ENCODE results near the gene GPR155.

Gene GPR155

GRCh38 chr2:174484573-174484972 is 2.3 kb downstream of the GPR155 start:
- no peak overlapping the region for H3K27ac Mint-ChIP-seq
- H3K36me3 Mint-ChIP-seq (ENCODE audit: low read depth), result peaks cover 40% of the 10 kb centered on the region
- no peak overlapping the region for H3K4me3 Mint-ChIP-seq
- H3K9me3 Mint-ChIP-seq, result no peaks in the 10 kb centered on the region
- intact Hi-C loops (cut with micrococcal nuclease), result no loop called here
- peaks cover 31% of the 10 kb centered on the region for H3K4me1 Mint-ChIP-seq (ENCODE audit: low read depth)
- peaks cover 5% of the 10 kb centered on the region for H3K27me3 Mint-ChIP-seq

GRCh38 chr2:174482854-174483253 is 4.0 kb downstream of the GPR155 start:
- Mint-ChIP-seq H3K36me3 (ENCODE audit: low read depth) (peaks cover 52% of the 10 kb centered on the region), H3K4me3 (no peak overlapping the region), H3K27ac (no peak overlapping the region), H3K4me1 (ENCODE audit: low read depth) (peaks cover 18% of the 10 kb centered on the region), H3K27me3 (peaks cover 5% of the 10 kb centered on the region), H3K9me3 (no peaks in the 10 kb centered on the region)
- intact Hi-C loops (cut with micrococcal nuclease), result no loop called here

GRCh38 chr2:174477759-174478158 is 9.1 kb downstream of the GPR155 start:
- H3K4me1 Mint-ChIP-seq (ENCODE audit: low read depth), result no peaks in the 10 kb centered on the region
- no peak overlapping the region for H3K4me3 Mint-ChIP-seq
- no peaks in the 10 kb centered on the region for H3K9me3 Mint-ChIP-seq
- peaks cover 54% of the 10 kb centered on the region for H3K36me3 Mint-ChIP-seq (ENCODE audit: low read depth)
- no peak overlapping the region for H3K27ac Mint-ChIP-seq
- peaks cover 8% of the 10 kb centered on the region for H3K27me3 Mint-ChIP-seq
- intact Hi-C loops (cut with micrococcal nuclease), result no loop called here

GRCh38 chr2:174473796-174474195 is 13.0 kb downstream of the GPR155 start:
- H3K36me3 Mint-ChIP-seq (ENCODE audit: low read depth), result peaks cover 27% of the 10 kb centered on the region
- H3K9me3 Mint-ChIP-seq, result no peaks in the 10 kb centered on the region
- intact Hi-C loops (cut with micrococcal nuclease), result no loop called here
- peaks cover 8% of the 10 kb centered on the region for H3K27me3 Mint-ChIP-seq
- H3K4me1 Mint-ChIP-seq (ENCODE audit: low read depth), result no peaks in the 10 kb centered on the region
- no peak overlapping the region for H3K27ac Mint-ChIP-seq
- no peak overlapping the region for H3K4me3 Mint-ChIP-seq

GRCh38 chr2:174465327-174465726 is 21.5 kb downstream of the GPR155 start:
- Mint-ChIP-seq H3K4me1 (ENCODE audit: low read depth) (no peaks in the 10 kb centered on the region), H3K27ac (no peak overlapping the region), H3K4me3 (no peak overlapping the region), H3K27me3 (peaks cover 2% of the 10 kb centered on the region), H3K9me3 (no peaks in the 10 kb centered on the region), H3K36me3 (ENCODE audit: low read depth) (peaks cover 43% of the 10 kb centered on the region)
- intact Hi-C loops (cut with micrococcal nuclease), result no loop called here

GRCh38 chr2:174461221-174461620 is 25.6 kb downstream of the GPR155 start:
- Mint-ChIP-seq H3K27me3 (peaks cover 2% of the 10 kb centered on the region), H3K36me3 (ENCODE audit: low read depth) (peaks cover 56% of the 10 kb centered on the region), H3K4me3 (no peak overlapping the region), H3K4me1 (ENCODE audit: low read depth) (no peaks in the 10 kb centered on the region), H3K9me3 (no peaks in the 10 kb centered on the region), H3K27ac (no peak overlapping the region)
- intact Hi-C loops (cut with micrococcal nuclease), result loop anchor here (2.0 kb wide), 1 partner anchor 222 kb away; no protein-coding TSS in a partner anchor

GRCh38 chr2:174454566-174454965 is 32.3 kb downstream of the GPR155 start:
- Mint-ChIP-seq H3K27ac (no peak overlapping the region), H3K4me1 (ENCODE audit: low read depth) (no peaks in the 10 kb centered on the region), H3K9me3 (no peaks in the 10 kb centered on the region), H3K27me3 (no peaks in the 10 kb centered on the region), H3K4me3 (no peak overlapping the region), H3K36me3 (ENCODE audit: low read depth) (peaks cover 87% of the 10 kb centered on the region)
- intact Hi-C loops (cut with micrococcal nuclease), result no loop called here

- no peaks in the 10 kb centered on the region for H3K27me3 Mint-ChIP-seq
- peaks cover 75% of the 10 kb centered on the region for H3K36me3 Mint-ChIP-seq (ENCODE audit: low read depth)
- intact Hi-C loops (cut with micrococcal nuclease), result no loop called here
- H3K4me1 Mint-ChIP-seq (ENCODE audit: low read depth), result no peaks in the 10 kb centered on the region
- H3K9me3 Mint-ChIP-seq, result no peaks in the 10 kb centered on the region
- H3K4me3 Mint-ChIP-seq, result no peak overlapping the region
- no peak overlapping the region for H3K27ac Mint-ChIP-seq
Observed at GRCh38 chr2:174450021-174450816, 36.6 kb downstream of the GPR155 start.

GRCh38 chr2:174449033-174449432 is 37.8 kb downstream of the GPR155 start:
- H3K27ac Mint-ChIP-seq, result no peak overlapping the region
- no peaks in the 10 kb centered on the region for H3K4me1 Mint-ChIP-seq (ENCODE audit: low read depth)
- no peaks in the 10 kb centered on the region for H3K27me3 Mint-ChIP-seq
- H3K9me3 Mint-ChIP-seq, result no peaks in the 10 kb centered on the region
- intact Hi-C loops (cut with micrococcal nuclease), result no loop called here
- H3K4me3 Mint-ChIP-seq, result no peak overlapping the region
- H3K36me3 Mint-ChIP-seq (ENCODE audit: low read depth), result peaks cover 75% of the 10 kb centered on the region

GRCh38 chr2:174446531-174446930 is 40.3 kb downstream of the GPR155 start:
- Mint-ChIP-seq H3K27ac (no peak overlapping the region), H3K9me3 (no peaks in the 10 kb centered on the region), H3K27me3 (no peaks in the 10 kb centered on the region), H3K36me3 (ENCODE audit: low read depth) (peaks cover 75% of the 10 kb centered on the region), H3K4me3 (no peak overlapping the region), H3K4me1 (ENCODE audit: low read depth) (no peaks in the 10 kb centered on the region)
- intact Hi-C loops (cut with micrococcal nuclease), result no loop called here

GRCh38 chr2:174445248-174445647 is 41.6 kb downstream of the GPR155 start:
- Mint-ChIP-seq H3K36me3 (ENCODE audit: low read depth) (peaks cover 81% of the 10 kb centered on the region), H3K4me3 (no peak overlapping the region), H3K9me3 (no peaks in the 10 kb centered on the region), H3K27me3 (no peaks in the 10 kb centered on the region), H3K27ac (no peak overlapping the region), H3K4me1 (ENCODE audit: low read depth) (no peaks in the 10 kb centered on the region)
- intact Hi-C loops (cut with micrococcal nuclease), result no loop called here

GRCh38 chr2:174444761-174445160 is 42.1 kb downstream of the GPR155 start:
- peaks cover 81% of the 10 kb centered on the region for H3K36me3 Mint-ChIP-seq (ENCODE audit: low read depth)
- H3K27ac Mint-ChIP-seq, result no peak overlapping the region
- H3K9me3 Mint-ChIP-seq, result no peaks in the 10 kb centered on the region

GRCh38 chr2:174442546-174443510 is 44.0 kb downstream of the GPR155 start:
- Mint-ChIP-seq H3K4me1 (ENCODE audit: low read depth) (no peaks in the 10 kb centered on the region), H3K27ac (no peak overlapping the region), H3K9me3 (no peaks in the 10 kb centered on the region), H3K27me3 (no peaks in the 10 kb centered on the region), H3K4me3 (no peak overlapping the region), H3K36me3 (ENCODE audit: low read depth) (peaks cover 79% of the 10 kb centered on the region)
- intact Hi-C loops (cut with micrococcal nuclease), result no loop called here

More at GRCh38 chr2:174444761-174445160, 42.1 kb downstream of the GPR155 start:
- Mint-ChIP-seq H3K4me3 (no peak overlapping the region), H3K27me3 (no peaks in the 10 kb centered on the region), H3K4me1 (ENCODE audit: low read depth) (no peaks in the 10 kb centered on the region)
- intact Hi-C loops (cut with micrococcal nuclease), result no loop called here

GRCh38 chr2:174439950-174440349 is 46.9 kb downstream of the GPR155 start:
- intact Hi-C loops (cut with micrococcal nuclease), result no loop called here
- no peak overlapping the region for H3K4me3 Mint-ChIP-seq
- H3K9me3 Mint-ChIP-seq, result no peaks in the 10 kb centered on the region
- H3K4me1 Mint-ChIP-seq (ENCODE audit: low read depth), result no peaks in the 10 kb centered on the region
- H3K27me3 Mint-ChIP-seq, result no peaks in the 10 kb centered on the region
- H3K36me3 Mint-ChIP-seq (ENCODE audit: low read depth), result peaks cover 82% of the 10 kb centered on the region
- no peak overlapping the region for H3K27ac Mint-ChIP-seq
